NCI-H748 treated with DMSO at 0.1 percent for 48 hours (cell line): Measurements from ENCODE around the gene SH3PXD2A.

Experiments
- DNase-seq: peaks from one replicate; lab custom pipeline; 2025; lab: John Stamatoyannopoulos, UW

SH3PXD2A gene

GRCh38 chr10:103877861-103878260 is 22.5 kb upstream of the SH3PXD2A start:
- no peak for DNase-seq

GRCh38 chr10:103876155-103876554 is 20.8 kb upstream of the SH3PXD2A start:
- no peak for DNase-seq

GRCh38 chr10:103874730-103875129 is 19.4 kb upstream of the SH3PXD2A start:
- no peak for DNase-seq

- DNase-seq = no peak
Observed at GRCh38 chr10:103872137-103872931, 17.0 kb upstream of the SH3PXD2A start.

GRCh38 chr10:103871006-103871405 is 15.6 kb upstream of the SH3PXD2A start:
- no peak for DNase-seq

- DNase-seq = no peak
Observed at GRCh38 chr10:103870516-103870915, 15.1 kb upstream of the SH3PXD2A start.

GRCh38 chr10:103869336-103869735 is 14.0 kb upstream of the SH3PXD2A start:
- no peak for DNase-seq

- DNase-seq = no peak
Observed at GRCh38 chr10:103868200-103868599, 12.8 kb upstream of the SH3PXD2A start.

- DNase-seq = no peak
Observed at GRCh38 chr10:103861505-103861904, 6.1 kb upstream of the SH3PXD2A start.

- no peak for DNase-seq
Observed at GRCh38 chr10:103859161-103860086, 4.0 kb upstream of the SH3PXD2A start.

- no peak for DNase-seq
Observed at GRCh38 chr10:103858360-103858759, 3.0 kb upstream of the SH3PXD2A start.

- DNase-seq = no peak
Observed at GRCh38 chr10:103856797-103857170, 1.4 kb upstream of the SH3PXD2A start.

GRCh38 chr10:103855852-103856796 is 748 bp upstream of the SH3PXD2A start:
- no peak for DNase-seq

- DNase-seq = no peak
Observed at GRCh38 chr10:103854686-103855391, 537 bp downstream of the SH3PXD2A start.

GRCh38 chr10:103854265-103854685 is 1.1 kb downstream of the SH3PXD2A start:
- no peak for DNase-seq

- DNase-seq = no peak
Observed at GRCh38 chr10:103853428-103854264, 1.7 kb downstream of the SH3PXD2A start.

GRCh38 chr10:103852856-103853255 is 2.5 kb downstream of the SH3PXD2A start:
- DNase-seq = no peak

- DNase-seq = no peak
Observed at GRCh38 chr10:103852189-103852711, 3.1 kb downstream of the SH3PXD2A start.

GRCh38 chr10:103851261-103851660 is 4.1 kb downstream of the SH3PXD2A start:
- DNase-seq = no peak

- no peak for DNase-seq
Observed at GRCh38 chr10:103850572-103850895, 4.8 kb downstream of the SH3PXD2A start.
